ENCODE results near the gene TEX44. TPM values are rescaled to one million over a fixed set of nuclear protein-coding genes. Genes with fewer than 3 reads are reported as not detected.

The TEX44 gene
- total and polyA plus RNA-seq, 9 of the 15 experiments (the other 6 are each of a cell fraction or from before 2014, with no cell fraction given) = not detected

DNA sequence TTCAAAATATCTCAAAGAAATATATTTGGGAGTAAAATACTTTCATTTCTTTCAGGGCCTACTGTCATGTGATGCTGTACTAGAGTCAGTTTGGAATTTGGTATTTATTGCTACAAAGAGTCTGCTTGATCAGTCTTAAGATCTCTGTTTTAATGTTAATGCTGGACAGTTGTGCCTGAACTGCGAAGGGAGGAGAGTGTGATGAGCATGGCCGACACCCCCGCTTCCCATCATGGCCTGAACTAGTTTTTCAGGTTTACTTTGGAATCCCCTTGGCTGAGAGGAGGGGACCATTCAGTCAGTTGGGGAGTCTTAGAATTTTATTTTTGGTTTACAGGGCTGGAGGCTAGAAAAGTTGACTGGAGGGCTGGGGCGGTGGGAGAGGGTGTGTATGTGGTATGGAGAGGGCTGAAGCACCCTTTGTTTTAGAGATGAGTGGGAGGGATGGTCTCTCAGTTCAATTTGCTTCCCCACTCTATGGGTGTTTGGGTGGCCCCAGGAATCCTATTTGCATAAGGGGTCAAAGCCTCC lies 20.9 kb upstream of the TEX44 start:
- H2AFZ ChIP-seq (ENCODE audit: low read depth, low read length) = no peak overlapping the region
- ATAC-seq = no peak
- no peaks in the 10 kb centered on the region for H4K20me1 ChIP-seq (replicated peaks; ENCODE audit: control insufficient read depth, insufficient read depth, low read length)
- no peaks in the 10 kb centered on the region for H3K36me3 ChIP-seq (ENCODE audit: control insufficient read depth, insufficient read depth, low read length)
- no peak for DNase-seq (ENCODE audit: extremely low read depth in 1 of 4, low spot score in 3 of 4)
- ChIA-PET POLR2A (interaction anchor here (0.9 to 1.0 kb wide), 2 partner anchors 11 to 103 kb away, joined by 3 read pairs; no protein-coding TSS in a partner anchor), CTCF (ENCODE audit: low intra/inter-chr PET ratio) (no interaction called here)
- H3K4me2 ChIP-seq (ENCODE audit: insufficient read depth, low read length) = no peak overlapping the region
- peaks cover 0 to 14% of the 10 kb centered on the region in 2 experiments; a peak in 3 of 5 replicates for H3K27me3 ChIP-seq (ENCODE audit: control insufficient read depth in 2 of 2, insufficient read depth in 2 of 2, low read length in 2 of 2)
- no peaks in the 10 kb centered on the region for H3K9me3 ChIP-seq (replicated peaks; ENCODE audit: control insufficient read depth, insufficient read depth, low read depth, low read length)
- no peaks in the 10 kb centered on the region for H3K9me1 ChIP-seq (ENCODE audit: control insufficient read depth, insufficient read depth, low read length)
- no peak for FAIRE-seq
- in situ Hi-C loops (cut with MboI) (no loop called here), intact Hi-C loops (cut with micrococcal nuclease) (no loop called here)
- no peak overlapping the region for H3K27ac ChIP-seq (ENCODE audit: extremely low read depth, low read depth, low read length)
- no TSS peak for BruUV-seq (replicated peaks)
- WGBS (ENCODE audit: insufficient coverage, low coverage, missing lambda C conversion rate) = 41% methylated on average over 4 of the region's 4 CpGs
- no peak overlapping the region for H3K9ac ChIP-seq (ENCODE audit: insufficient read depth in 1 of 2, low read depth in 2 of 2, low read length in 2 of 2)
- no peaks in the 10 kb centered on the region; a peak in 1 of 5 replicates for H3K4me1 ChIP-seq (replicated peaks in 1 of 2; ENCODE audit: control insufficient read depth in 2 of 2, insufficient read depth in 2 of 2, low read length in 2 of 2)
- TF ChIP-seq SNAPC5 (CRISPR knock-in tag; IDR thresholded peaks at IDR 0.05) = no peak
- TF ChIP-seq, protein P1, sequence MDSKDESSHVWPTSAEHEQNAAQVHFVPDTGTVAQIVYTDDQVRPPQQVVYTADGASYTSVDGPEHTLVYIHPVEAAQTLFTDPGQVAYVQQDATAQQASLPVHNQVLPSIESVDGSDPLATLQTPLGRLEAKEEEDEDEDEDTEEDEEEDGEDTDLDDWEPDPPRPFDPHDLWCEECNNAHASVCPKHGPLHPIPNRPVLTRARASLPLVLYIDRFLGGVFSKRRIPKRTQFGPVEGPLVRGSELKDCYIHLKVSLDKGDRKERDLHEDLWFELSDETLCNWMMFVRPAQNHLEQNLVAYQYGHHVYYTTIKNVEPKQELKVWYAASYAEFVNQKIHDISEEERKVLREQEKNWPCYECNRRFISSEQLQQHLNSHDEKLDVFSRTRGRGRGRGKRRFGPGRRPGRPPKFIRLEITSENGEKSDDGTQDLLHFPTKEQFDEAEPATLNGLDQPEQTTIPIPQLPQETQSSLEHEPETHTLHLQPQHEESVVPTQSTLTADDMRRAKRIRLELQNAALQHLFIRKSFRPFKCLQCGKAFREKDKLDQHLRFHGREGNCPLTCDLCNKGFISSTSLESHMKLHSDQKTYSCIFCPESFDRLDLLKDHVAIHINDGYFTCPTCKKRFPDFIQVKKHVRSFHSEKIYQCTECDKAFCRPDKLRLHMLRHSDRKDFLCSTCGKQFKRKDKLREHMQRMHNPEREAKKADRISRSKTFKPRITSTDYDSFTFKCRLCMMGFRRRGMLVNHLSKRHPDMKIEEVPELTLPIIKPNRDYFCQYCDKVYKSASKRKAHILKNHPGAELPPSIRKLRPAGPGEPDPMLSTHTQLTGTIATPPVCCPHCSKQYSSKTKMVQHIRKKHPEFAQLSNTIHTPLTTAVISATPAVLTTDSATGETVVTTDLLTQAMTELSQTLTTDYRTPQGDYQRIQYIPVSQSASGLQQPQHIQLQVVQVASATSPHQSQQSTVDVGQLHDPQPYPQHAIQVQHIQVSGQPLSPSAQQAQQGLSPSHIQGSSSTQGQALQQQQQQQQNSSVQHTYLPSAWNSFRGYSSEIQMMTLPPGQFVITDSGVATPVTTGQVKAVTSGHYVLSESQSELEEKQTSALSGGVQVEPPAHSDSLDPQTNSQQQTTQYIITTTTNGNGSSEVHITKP (IDR thresholded peaks at IDR 0.05; ENCODE audit: partially characterized antibody) = peak; percentile 68
- H3K79me2 ChIP-seq (ENCODE audit: control insufficient read depth, insufficient read depth, low read length) = no peaks in the 10 kb centered on the region
- no peak overlapping the region for H3K4me3 ChIP-seq
